Lower leg skin (tissue), 4 donors: ENCODE data around the gene CDKAL1. TPM values are rescaled to one million over a fixed set of nuclear protein-coding genes. Genes with fewer than 3 reads are reported as not detected.

Source experiments
- DNase-seq, 2 donors: peaks; one replicate each; pipeline ENCODE4 v3.0.0-alpha.2; 2019; ENCODE audit warnings: low spot score in 2 of 2
- H3K4me3 ChIP-seq: fragments of 200-600 bp; sonication (generic); 2 replicates; pipeline ENCODE4 v1.5.1; 2017; ENCODE audit warnings: mild to moderate bottlenecking, low read depth; ENCODE audit not compliant: poor library complexity, severe bottlenecking
- POLR2A ChIP-seq, 2 donors: fragments of 450-650 bp; IDR thresholded peaks; one replicate each; pipeline ENCODE4 v1.6.1; 2016 to 2017; ENCODE audit warnings: antibody characterized with exemption in 2 of 2, mild to moderate bottlenecking in 1 of 2, moderate library complexity in 1 of 2
- WGBS, 2 donors: methylation state at CpG; one replicate each; pipeline ENCODE4 v1.1.5; 2018; 5-methylcytosine and 5-hydroxymethylcytosine counted together
- intact Hi-C: fragments of 100-400 bp; cut with DNase I; formaldehyde crosslinking; loops from one replicate; pipeline ENCODE4 v1.15.0; 2023; ENCODE audit warnings: low total_unique reads
- total RNA-seq, 4 donors: library from RNA; depleted of rRNA; stranded (reverse); fragments of >200 nt; gene quantifications; one replicate each; pipeline ENCODE4 v1.1.0, GENCODE V29; 2016
- TF ChIP-seq, protein P1 (sequence below), 3 donors: fragments of 450-650 bp; IDR thresholded peaks; one replicate each; pipeline ENCODE4 v1.5.1; 2016; ENCODE audit warnings: antibody characterized with exemption in 3 of 3, mild to moderate bottlenecking in 3 of 3, moderate library complexity in 2 of 3

CDKAL1 gene
- total RNA-seq, 4 donors from 2014 or later: 10.3 to 18.0 (median 11.6) TPM

DNA sequence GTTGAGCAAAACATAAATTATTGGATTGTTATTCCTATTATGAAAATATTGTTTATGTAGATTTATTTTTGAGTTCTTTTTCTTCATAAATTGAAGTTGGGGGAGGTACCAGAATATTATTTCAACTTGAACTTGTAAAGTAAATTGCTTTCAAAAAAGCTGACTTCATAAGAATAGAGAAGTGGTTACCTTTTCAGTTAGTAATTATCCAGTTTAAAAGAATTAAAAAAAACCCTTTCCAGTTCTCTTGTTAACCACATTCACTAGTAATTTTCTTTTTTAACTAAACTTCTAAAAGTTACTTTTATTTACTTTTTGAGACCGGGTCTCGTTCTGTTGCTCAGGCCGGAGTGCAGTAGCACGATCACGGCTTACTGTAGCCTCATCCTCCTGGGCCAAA lies 124.3 kb downstream of the CDKAL1 start:
- WGBS, 2 donors: 97 to 100% methylated on average over 5 of the region's 5 CpGs

DNA sequence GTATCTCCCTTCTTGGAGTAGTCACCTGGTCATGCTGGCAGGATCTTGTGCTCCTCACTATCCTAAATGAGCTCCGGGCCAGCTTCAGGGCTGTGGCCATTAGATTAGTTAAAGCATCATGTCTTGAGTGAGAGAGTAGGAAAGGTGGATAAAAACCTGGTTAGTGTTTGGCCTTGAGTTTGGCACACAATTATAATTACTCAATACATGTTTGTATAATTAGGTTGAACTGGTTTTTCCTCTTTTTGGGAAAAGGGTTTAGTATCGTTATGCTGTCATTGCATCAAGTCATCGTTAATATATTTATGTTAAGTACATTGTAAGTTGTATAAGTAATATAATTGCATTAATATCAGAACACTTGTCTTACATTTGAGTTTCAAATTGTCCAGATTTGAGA lies 126.3 kb downstream of the CDKAL1 start:
- WGBS, 2 donors: 51 to 53% methylated on average over 3 of the region's 3 CpGs
- no peak for DNase-seq
- TF ChIP-seq, protein P1, sequence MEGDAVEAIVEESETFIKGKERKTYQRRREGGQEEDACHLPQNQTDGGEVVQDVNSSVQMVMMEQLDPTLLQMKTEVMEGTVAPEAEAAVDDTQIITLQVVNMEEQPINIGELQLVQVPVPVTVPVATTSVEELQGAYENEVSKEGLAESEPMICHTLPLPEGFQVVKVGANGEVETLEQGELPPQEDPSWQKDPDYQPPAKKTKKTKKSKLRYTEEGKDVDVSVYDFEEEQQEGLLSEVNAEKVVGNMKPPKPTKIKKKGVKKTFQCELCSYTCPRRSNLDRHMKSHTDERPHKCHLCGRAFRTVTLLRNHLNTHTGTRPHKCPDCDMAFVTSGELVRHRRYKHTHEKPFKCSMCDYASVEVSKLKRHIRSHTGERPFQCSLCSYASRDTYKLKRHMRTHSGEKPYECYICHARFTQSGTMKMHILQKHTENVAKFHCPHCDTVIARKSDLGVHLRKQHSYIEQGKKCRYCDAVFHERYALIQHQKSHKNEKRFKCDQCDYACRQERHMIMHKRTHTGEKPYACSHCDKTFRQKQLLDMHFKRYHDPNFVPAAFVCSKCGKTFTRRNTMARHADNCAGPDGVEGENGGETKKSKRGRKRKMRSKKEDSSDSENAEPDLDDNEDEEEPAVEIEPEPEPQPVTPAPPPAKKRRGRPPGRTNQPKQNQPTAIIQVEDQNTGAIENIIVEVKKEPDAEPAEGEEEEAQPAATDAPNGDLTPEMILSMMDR (IDR thresholded peaks at IDR 0.05): no peak
- TF ChIP-seq POLR2A (IDR thresholded peaks at IDR 0.05): no peak
- no peak overlapping the region for H3K4me3 ChIP-seq
- intact Hi-C loops: no loop called here

More for the DNA sequence above, 124.3 kb downstream of the CDKAL1 start:
- DNase-seq: no peak
- intact Hi-C loops: no loop called here
- TF ChIP-seq POLR2A (IDR thresholded peaks at IDR 0.05): no peak
- TF ChIP-seq, protein P1 (IDR thresholded peaks at IDR 0.05): no peak
- H3K4me3 ChIP-seq: no peak overlapping the region

DNA sequence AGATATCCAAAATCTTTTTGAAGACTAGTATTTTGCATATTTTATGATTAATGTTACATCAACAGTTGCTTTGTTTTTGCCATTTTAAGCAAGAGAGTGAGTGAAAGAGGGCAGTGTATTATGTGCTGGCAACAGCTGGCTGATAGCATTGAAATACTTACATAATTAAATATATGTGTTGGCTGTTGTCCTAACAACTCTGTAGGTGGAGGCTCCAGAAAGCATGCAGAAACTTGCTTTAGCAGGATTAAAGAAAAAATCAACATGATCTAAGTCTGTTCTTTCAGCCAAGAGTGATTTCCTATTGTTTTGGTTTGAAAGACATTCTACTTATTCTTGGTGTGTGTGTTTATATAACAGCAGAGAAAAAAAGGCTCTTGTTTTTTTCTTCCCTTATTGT lies 127.5 kb downstream of the CDKAL1 start:
- H3K4me3 ChIP-seq: no peak overlapping the region
- no peak for TF ChIP-seq POLR2A (IDR thresholded peaks at IDR 0.05)
- TF ChIP-seq, protein P1 (IDR thresholded peaks at IDR 0.05): no peak
- no peak for DNase-seq
- intact Hi-C loops: no loop called here

DNA sequence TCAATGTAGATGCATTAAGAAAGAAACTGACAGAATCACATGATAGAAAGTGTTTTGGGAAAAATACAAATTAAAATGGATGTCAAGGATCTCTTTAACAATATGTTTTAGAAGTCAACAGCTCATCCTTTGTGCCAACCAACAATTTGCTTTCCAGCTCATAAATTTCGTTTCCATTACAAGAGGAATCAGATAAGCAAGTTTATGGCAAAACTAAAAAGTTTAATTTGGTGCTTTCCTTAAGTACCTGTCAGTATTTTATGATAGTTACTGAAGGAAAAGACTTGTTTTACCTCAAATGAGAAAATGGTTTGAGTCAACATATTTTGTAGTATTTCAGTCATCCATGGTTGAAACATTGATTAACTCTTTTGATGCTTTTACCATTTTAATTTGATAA lies 130.0 kb downstream of the CDKAL1 start:
- DNase-seq: no peak
- 56 to 69% methylated on average over 1 of the region's 1 CpG for WGBS, 2 donors
- H3K4me3 ChIP-seq: no peak overlapping the region
- intact Hi-C loops: no loop called here
- no peak for TF ChIP-seq POLR2A (IDR thresholded peaks at IDR 0.05)
- TF ChIP-seq, protein P1 (IDR thresholded peaks at IDR 0.05): no peak

DNA sequence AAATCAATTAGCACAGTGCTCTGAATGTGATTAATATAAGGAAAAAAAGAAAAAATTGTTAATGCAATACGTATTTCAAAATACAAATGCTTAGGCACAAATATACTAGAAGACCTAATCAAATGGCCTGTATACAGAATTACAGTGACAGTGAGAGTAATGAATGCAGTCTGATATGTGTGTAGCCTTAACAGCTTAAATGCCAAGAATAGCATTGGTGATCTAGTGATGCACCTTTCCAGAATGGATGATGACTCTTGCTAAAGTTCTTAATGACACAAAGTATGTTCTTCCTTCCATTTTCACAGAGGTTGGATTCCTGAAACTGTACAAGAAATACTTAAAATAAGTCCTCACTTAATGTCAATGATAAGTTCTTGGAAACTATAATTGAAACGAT lies 131.0 kb downstream of the CDKAL1 start:
- DNase-seq: no peak
- 73 to 76% methylated on average over 2 of the region's 2 CpGs for WGBS, 2 donors
- H3K4me3 ChIP-seq: no peak overlapping the region
- intact Hi-C loops: no loop called here
- TF ChIP-seq POLR2A (IDR thresholded peaks at IDR 0.05): no peak

DNA sequence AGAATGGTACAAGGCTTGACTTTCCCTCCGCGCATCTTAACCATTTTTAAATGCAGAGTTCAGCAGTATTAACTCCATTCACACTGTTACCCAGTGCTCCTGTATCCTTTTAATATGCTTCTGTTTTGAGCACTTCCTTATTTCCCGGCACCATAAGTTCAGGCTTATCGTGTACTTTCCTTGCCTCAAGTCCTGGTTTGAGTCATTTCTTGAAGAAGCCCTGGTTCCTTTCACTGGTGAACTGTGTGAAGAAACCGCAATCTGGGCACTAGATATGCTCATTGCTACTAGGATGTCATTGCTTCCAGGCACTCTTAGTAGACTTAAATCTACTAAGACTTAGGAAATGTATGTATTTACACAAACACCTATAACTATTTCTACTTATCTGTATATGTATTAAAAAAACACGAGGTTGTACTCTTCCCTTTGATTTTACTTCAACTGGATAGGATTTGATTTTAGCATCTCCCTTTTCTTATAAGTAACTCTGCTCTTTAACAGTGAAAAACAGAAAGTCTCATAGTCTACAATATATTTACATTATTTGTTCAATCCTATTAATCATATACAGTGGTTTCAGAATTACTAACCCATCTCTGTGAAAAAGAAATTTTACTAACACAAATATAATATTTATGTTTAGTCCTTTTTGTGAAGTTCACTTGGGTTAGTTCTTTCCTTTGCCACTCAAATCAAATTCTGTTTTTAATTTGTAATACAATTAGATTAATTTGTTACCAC lies 135.5 kb downstream of the CDKAL1 start:
- 87 to 92% methylated on average over 6 of the region's 6 CpGs for WGBS, 2 donors
- DNase-seq: no peak
- intact Hi-C loops: no loop called here
- no peak overlapping the region for H3K4me3 ChIP-seq
- no peak for TF ChIP-seq POLR2A (IDR thresholded peaks at IDR 0.05)
- TF ChIP-seq, protein P1 (IDR thresholded peaks at IDR 0.05): no peak
